Effector memory CD8-positive, alpha-beta T cell (primary cell): ENCODE data around the gene RHOV.

Source experiments
- ATAC-seq: fragments of 150-1000 bp; cut with Tn5 transposase; replicated peaks from 2 replicates; pipeline ENCODE4 v1.10.0; 2021; ENCODE audit warnings: mild to moderate bottlenecking, moderate library complexity
- DNase-seq, 3 experiments: peaks; one replicate each; pipeline ENCODE4 v3.0.0; 2021
- H3K27ac Mint-ChIP-seq, 2 donors: one replicate each; pipeline ENCODE4 v1.8.0; 2022; ENCODE audit warnings: mild to moderate bottlenecking in 2 of 2, mixed read lengths in 2 of 2, moderate library complexity in 2 of 2
- H3K27me3 Mint-ChIP-seq, 2 donors: one replicate each; pipeline ENCODE4 v1.8.0; 2022; ENCODE audit warnings: mixed read lengths in 2 of 2
- H3K36me3 Mint-ChIP-seq: one replicate; pipeline ENCODE4 v1.8.0; 2022; ENCODE audit warnings: mild to moderate bottlenecking, moderate library complexity, mixed read lengths; ENCODE audit not compliant: insufficient read depth
- H3K4me1 Mint-ChIP-seq, 2 donors: one replicate each; pipeline ENCODE4 v1.8.0; 2022; ENCODE audit warnings: low read depth in 2 of 2, mixed read lengths in 2 of 2
- H3K4me3 Mint-ChIP-seq, 2 donors: one replicate each; pipeline ENCODE4 v1.8.0; 2022; ENCODE audit warnings: mild to moderate bottlenecking in 2 of 2, mixed read lengths in 2 of 2, moderate library complexity in 2 of 2
- H3K9me3 Mint-ChIP-seq, 2 donors: one replicate each; pipeline ENCODE4 v1.8.0; 2022; ENCODE audit warnings: mixed read lengths in 2 of 2

Gene RHOV

GRCh38 chr15:40843261-40843884 is 30.7 kb downstream of the RHOV start:
- ATAC-seq (no peak), DNase-seq (no peak)
- H3K36me3 Mint-ChIP-seq, result no peaks in the 10 kb centered on the region

DNA sequence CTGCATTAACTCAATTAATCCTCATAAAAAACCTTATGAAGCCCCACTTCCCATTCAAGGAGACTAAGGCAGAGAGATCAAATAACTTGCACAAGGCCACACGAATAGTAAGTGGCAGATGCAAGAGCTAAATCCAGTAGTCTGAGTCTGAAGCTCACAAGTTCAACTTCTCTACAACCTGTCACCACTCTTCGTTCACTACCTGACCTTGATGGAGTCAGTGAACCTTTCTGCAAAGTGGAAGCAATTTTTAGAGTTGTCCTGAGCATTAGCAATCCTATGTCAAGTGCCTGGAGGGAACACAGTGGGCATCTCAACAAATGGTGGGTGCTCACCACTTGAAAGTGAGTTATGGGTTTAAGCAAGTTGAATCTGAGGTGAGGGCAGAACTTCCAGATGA is 32.3 kb downstream of the RHOV start:
- H3K4me3 Mint-ChIP-seq, result peak overlapping the region in 1 of 2 donors; percentile 45
- DNase-seq (no peak), ATAC-seq (no peak)
- peaks cover 0 to 7% of the 10 kb centered on the region in 2 donors for H3K27me3 Mint-ChIP-seq
- peaks cover 4 to 7% of the 10 kb centered on the region in 2 donors for H3K4me1 Mint-ChIP-seq
- no peaks in the 10 kb centered on the region for H3K9me3 Mint-ChIP-seq
- H3K36me3 Mint-ChIP-seq, result no peaks in the 10 kb centered on the region
- H3K27ac Mint-ChIP-seq, result no peak overlapping the region

More at GRCh38 chr15:40843261-40843884, 30.7 kb downstream of the RHOV start:
- Mint-ChIP-seq H3K4me1 (peaks cover 4 to 12% of the 10 kb centered on the region in 2 donors), H3K27me3 (peaks cover 0 to 7% of the 10 kb centered on the region in 2 donors), H3K4me3 (peak overlapping the region; percentile 75 to 84), H3K9me3 (no peaks in the 10 kb centered on the region), H3K27ac (no peak overlapping the region)

DNA sequence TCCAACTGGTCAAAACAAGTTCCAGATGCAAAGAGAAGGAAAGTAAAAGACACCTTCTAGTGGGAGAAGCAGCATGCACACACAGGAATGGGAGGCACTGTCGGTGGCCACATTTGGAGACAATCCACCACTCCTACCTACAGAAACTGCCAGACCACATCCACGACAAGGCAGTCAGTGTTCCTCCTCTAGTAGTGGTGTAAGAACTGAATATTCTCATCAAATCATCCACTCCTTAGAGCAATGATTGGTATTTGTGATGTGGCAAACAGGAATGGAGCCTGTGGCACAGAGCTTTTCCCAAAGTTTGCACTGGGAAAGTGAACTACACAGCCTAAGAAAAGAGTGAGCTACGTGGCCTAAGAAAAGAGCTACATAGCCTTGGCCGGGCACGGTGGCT is 35.3 kb downstream of the RHOV start:
- peaks cover 0 to 7% of the 10 kb centered on the region in 2 donors for H3K27me3 Mint-ChIP-seq
- DNase-seq, result no peak

DNA sequence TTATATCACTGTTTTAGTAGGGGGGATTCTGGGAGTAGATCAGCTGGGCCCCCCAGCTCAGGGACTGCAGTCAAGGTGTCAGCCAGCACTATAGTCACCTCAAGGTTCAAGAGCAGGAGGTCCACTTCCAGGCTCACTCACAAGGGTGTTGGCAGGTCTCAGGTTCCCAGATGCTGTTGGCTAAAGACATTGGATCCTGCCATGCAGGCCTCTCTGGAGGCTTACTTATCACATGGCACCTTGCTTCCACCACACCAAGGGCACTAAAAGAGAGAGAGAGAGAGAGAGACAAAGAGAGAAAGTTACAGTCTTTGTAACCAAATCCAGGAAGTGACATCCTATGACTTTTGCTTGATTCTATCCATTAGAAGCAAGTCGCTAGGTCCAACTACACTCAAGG is 38.0 kb downstream of the RHOV start:
- Mint-ChIP-seq H3K36me3 (no peaks in the 10 kb centered on the region), H3K27ac (no peak overlapping the region), H3K4me1 (no peaks in the 10 kb centered on the region), H3K4me3 (no peak overlapping the region), H3K9me3 (no peaks in the 10 kb centered on the region), H3K27me3 (no peaks in the 10 kb centered on the region)
- no peak for DNase-seq
- ATAC-seq, result no peak

More for the DNA sequence above, 35.3 kb downstream of the RHOV start:
- Mint-ChIP-seq H3K4me1 (peaks cover 0 to 4% of the 10 kb centered on the region in 2 donors), H3K27ac (no peak overlapping the region), H3K4me3 (no peak overlapping the region), H3K36me3 (no peaks in the 10 kb centered on the region), H3K9me3 (no peaks in the 10 kb centered on the region)
- no peak for ATAC-seq

GRCh38 chr15:40832903-40833302 is 41.1 kb downstream of the RHOV start:
- no peak overlapping the region for H3K27ac Mint-ChIP-seq
- peaks cover 0 to 8% of the 10 kb centered on the region in 2 donors for H3K27me3 Mint-ChIP-seq
- ATAC-seq, result no peak
- no peak for DNase-seq
- no peak overlapping the region for H3K4me3 Mint-ChIP-seq
- H3K9me3 Mint-ChIP-seq, result no peaks in the 10 kb centered on the region
- no peaks in the 10 kb centered on the region for H3K4me1 Mint-ChIP-seq
- H3K36me3 Mint-ChIP-seq, result no peaks in the 10 kb centered on the region

GRCh38 chr15:40831861-40832260 is 42.2 kb downstream of the RHOV start:
- H3K36me3 Mint-ChIP-seq, result no peaks in the 10 kb centered on the region
- H3K27me3 Mint-ChIP-seq, result peaks cover 0 to 8% of the 10 kb centered on the region in 2 donors
- no peak overlapping the region for H3K27ac Mint-ChIP-seq
- H3K9me3 Mint-ChIP-seq, result no peaks in the 10 kb centered on the region
- DNase-seq, result no peak
- ATAC-seq, result no peak
- H3K4me3 Mint-ChIP-seq, result no peak overlapping the region
- H3K4me1 Mint-ChIP-seq, result no peaks in the 10 kb centered on the region

GRCh38 chr15:40830884-40831283 is 43.1 kb downstream of the RHOV start:
- H3K4me1 Mint-ChIP-seq, result no peaks in the 10 kb centered on the region
- H3K36me3 Mint-ChIP-seq, result no peaks in the 10 kb centered on the region
- H3K9me3 Mint-ChIP-seq, result no peaks in the 10 kb centered on the region
- DNase-seq (no peak), ATAC-seq (no peak)
- H3K4me3 Mint-ChIP-seq, result no peak overlapping the region
- no peak overlapping the region for H3K27ac Mint-ChIP-seq
- H3K27me3 Mint-ChIP-seq, result peaks cover 0 to 8% of the 10 kb centered on the region in 2 donors

- no peaks in the 10 kb centered on the region for H3K9me3 Mint-ChIP-seq
Measured at GRCh38 chr15:40829115-40829514, 44.9 kb downstream of the RHOV start.

DNA sequence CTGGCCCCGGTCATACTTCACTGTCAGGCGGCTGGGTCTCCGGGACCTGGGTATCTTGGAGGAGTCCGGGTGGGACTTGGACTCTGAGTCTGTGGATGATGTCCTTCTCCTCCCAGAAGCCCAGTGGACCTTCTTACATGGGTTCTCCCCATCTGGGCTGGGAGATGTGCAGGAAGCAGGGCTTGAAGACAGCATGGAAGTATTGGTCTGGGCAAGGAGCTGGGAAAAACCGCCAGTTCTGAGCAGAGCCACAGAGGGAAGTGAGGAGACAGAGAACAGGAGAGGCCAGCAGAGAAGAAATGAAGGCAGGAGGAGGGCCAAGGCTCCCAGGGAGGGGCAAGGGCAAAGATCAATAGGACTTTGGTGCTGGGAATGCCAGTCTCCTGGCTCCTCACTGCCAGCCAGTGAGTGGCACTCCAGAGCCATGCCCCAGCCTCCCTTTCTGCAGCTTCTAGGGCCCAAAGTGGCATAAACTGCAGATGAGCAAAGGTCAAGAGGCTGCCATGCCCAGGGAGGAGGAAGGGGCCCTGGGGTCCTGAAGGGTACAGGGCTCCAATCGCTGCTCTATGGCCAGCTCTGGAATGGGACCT is 45.5 kb downstream of the RHOV start, which contains the start of gene PPP1R14D:
Gene PPP1R14D, minus strand, starts transcription at position 262 of the 590 bp plus-strand sequence. Its CDS starts 67 bp downstream, at position 195.
- Mint-ChIP-seq H3K9me3 (no peaks in the 10 kb centered on the region), H3K4me3 (no peak within 1 kb of the TSS), H3K27ac (no peak within 1 kb of the TSS), H3K27me3 (peaks cover 8 to 19% of the 10 kb centered on the region in 2 donors), H3K36me3 (no peaks in the 10 kb centered on the region), H3K4me1 (no peaks in the 10 kb centered on the region)
- ATAC-seq (no peak), DNase-seq (no peak)

More at GRCh38 chr15:40829115-40829514, 44.9 kb downstream of the RHOV start:
- DNase-seq, result no peak
- no peak for ATAC-seq
- Mint-ChIP-seq H3K27me3 (peaks cover 8 to 17% of the 10 kb centered on the region in 2 donors), H3K27ac (no peak overlapping the region), H3K36me3 (no peaks in the 10 kb centered on the region), H3K4me3 (no peak overlapping the region), H3K4me1 (no peaks in the 10 kb centered on the region)

DNA sequence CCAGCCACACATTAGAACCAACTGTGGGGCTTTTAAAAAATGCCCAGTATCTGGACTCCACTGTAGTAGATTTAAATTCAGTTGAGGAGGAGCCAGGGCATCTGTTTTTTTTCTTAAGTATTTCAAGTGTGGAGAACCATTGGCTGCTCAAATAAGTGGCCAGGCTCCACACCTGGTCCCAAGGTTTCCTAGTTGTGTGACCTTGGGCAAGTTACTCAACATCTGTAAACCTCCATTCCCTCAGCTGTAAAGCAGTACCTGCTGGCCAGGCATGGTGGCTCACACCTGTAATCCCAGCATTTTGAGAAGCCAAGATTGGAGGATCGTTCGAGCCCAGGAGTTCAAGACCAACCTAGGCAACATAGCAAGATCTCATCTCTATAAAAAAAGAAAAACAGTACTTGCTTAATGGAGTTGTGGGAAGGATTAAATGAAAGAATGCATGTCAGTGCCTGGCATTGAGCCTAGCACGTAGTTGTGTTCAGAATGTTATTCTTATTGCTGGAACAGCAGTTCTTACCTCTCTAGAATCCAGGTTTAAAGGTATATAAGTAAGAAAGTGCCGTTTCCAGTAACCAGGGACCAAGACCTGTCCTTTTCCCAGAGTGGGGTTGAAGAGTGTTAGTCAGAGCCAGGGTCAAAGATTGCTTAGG is 47.5 kb downstream of the RHOV start:
- H3K4me3 Mint-ChIP-seq, result no peak overlapping the region
- DNase-seq (no peak), ATAC-seq (no peak)
- H3K9me3 Mint-ChIP-seq, result no peaks in the 10 kb centered on the region
- H3K36me3 Mint-ChIP-seq, result no peaks in the 10 kb centered on the region
- peaks cover 8 to 19% of the 10 kb centered on the region in 2 donors for H3K27me3 Mint-ChIP-seq
- H3K27ac Mint-ChIP-seq, result no peak overlapping the region
- no peaks in the 10 kb centered on the region for H3K4me1 Mint-ChIP-seq

- Mint-ChIP-seq H3K27me3 (peaks cover 8 to 19% of the 10 kb centered on the region in 2 donors), H3K9me3 (no peaks in the 10 kb centered on the region), H3K4me3 (no peak overlapping the region), H3K4me1 (no peaks in the 10 kb centered on the region), H3K27ac (no peak overlapping the region), H3K36me3 (no peaks in the 10 kb centered on the region)
- DNase-seq, result no peak
- ATAC-seq, result no peak
Measured at GRCh38 chr15:40825661-40826422, 48.2 kb downstream of the RHOV start.

DNA sequence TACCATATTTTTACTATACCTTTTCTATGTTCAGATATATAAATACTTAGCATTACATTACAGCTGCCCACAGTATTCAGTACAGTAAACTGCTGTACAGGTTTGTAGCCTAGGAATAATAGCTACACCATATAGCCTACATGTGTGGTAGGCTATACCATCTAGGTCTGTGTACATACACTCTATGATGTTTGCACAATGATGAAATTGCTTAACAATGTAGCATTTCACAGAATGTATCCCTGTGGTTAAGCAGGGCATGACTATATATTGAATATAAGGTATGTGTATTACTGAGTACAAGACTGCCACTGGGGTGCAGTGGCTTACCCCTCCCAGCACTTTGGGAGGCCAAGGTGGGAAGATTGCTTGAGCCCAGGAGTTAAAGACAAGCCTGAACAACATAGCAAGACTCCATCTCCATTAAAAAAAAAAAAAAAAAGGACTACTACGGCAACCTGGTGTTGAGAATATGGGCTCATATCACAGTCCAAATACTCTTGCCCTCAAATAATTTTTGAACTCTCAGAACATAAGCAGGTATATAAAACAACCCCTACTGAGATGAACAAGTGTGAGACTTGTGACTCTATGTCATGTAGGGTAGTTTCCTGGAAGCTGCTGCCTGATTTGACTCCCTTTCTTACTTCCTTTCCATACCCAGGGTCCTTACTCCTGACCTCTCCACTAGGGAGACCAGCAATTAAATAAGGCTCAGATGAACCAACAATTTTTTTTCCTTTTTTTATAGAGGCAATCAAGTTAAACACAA is 50.3 kb downstream of the RHOV start:
- no peaks in the 10 kb centered on the region for H3K36me3 Mint-ChIP-seq
- no peak overlapping the region for H3K4me3 Mint-ChIP-seq
- H3K27ac Mint-ChIP-seq, result no peak overlapping the region
- peaks cover 8 to 19% of the 10 kb centered on the region in 2 donors for H3K27me3 Mint-ChIP-seq
- no peaks in the 10 kb centered on the region for H3K4me1 Mint-ChIP-seq
- no peaks in the 10 kb centered on the region for H3K9me3 Mint-ChIP-seq
- DNase-seq, result no peak
- ATAC-seq, result no peak
